SK-N-MC (cell line): ENCODE results near the gene RGS13.

Source experiments
- EZH2 ChIP-seq: fragments of 200-600 bp; sonication (generic); IDR thresholded peaks from one replicate; pipeline ENCODE4 v1.6.1; 2017; ENCODE audit warnings: antibody characterized with exemption
- FOXP2 ChIP-seq: optimal IDR thresholded peaks from 2 replicates; pipeline ENCODE3; 2011; ENCODE audit warnings: mild to moderate bottlenecking, moderate library complexity; ENCODE audit not compliant: insufficient read depth; ENCODE audit errors: extremely low read length, control extremely low read depth
- POLR2AphosphoS5 ChIP-seq: IDR thresholded peaks from 2 replicates; pipeline ENCODE4 v1.6.1; 2012; ENCODE audit warnings: mild to moderate bottlenecking, low read depth, low read length, borderline replicate concordance

DNA sequence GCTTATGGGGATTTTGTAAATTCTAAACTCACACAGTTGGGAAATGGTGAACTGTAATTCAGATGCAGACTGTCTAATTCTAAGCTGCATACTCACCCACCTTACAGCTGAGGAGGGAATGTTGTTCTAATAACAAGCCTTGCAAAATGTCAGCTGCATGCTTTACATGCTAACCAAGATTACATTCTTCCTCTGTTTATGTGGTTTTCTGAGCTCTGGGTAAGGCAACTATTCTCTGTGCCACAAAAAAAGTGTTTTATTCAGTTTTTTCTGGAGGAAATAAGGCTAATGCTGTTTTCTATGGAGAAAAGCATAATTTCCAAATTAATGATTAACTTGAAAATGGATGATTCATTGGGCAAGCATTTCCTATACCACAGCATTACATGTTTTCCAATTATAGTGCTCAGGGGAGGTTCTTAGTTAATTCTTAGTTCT, 64.9 kb downstream of the RGS13 start:
- no peak for TF ChIP-seq POLR2AphosphoS5
- TF ChIP-seq EZH2, result no peak
- peak; percentile 60 for TF ChIP-seq FOXP2
